Endothelial cell of umbilical vein (primary cell): ENCODE measurements around the gene IQSEC2. TPM values are rescaled to one million over a fixed set of nuclear protein-coding genes. Genes with fewer than 3 reads are reported as not detected.

Experiments used
- BruUV-seq: library from RNA; stranded (reverse); fragments of 400-500 nt; replicated peaks from 2 replicates; lab custom pipeline; 2021; lab: Mats Ljungman, UMichigan
- CTCF ChIA-PET: fragments of 300-600, 350-600 bp; sonication (Branson Sonifier 250); formaldehyde crosslinking; loops from one replicate; lab custom pipeline; 2021; ENCODE audit warnings: antibody characterized with exemption, inconsistent platforms; lab: Charles Lee
- POLR2A ChIA-PET: fragments of 300-600, 350-600 bp; sonication (Branson Sonifier 250); formaldehyde crosslinking; loops from one replicate; lab custom pipeline; 2021; ENCODE audit warnings: antibody characterized with exemption, inconsistent platforms; lab: Charles Lee
- DNase-seq: peaks from one replicate; pipeline ENCODE4 v3.0.0-alpha.2; 2011; ENCODE audit warnings: low read depth, low spot score
- FAIRE-seq: peaks from 2 replicates; lab custom pipeline; 2011; peaks lifted over from hg19 to GRCh38; lab: Jason Lieb, UNC
- H2AFZ ChIP-seq: 2 replicates; pipeline ENCODE4 v1.6.0; 2012; ENCODE audit warnings: low read depth, low read length, control low read depth, inconsistent platforms
- H3K27ac ChIP-seq: 2 replicates; pipeline ENCODE4 v1.5.1; 2011; ENCODE audit warnings: low read depth, mild to moderate bottlenecking, control low read depth, low read length, moderate library complexity; ENCODE audit not compliant: insufficient read depth
- H3K27me3 ChIP-seq, 2 experiments: 2 replicates each; pipeline versions ENCODE4 v1.6.0 to v1.6.1; 2011; ENCODE audit warnings: low read length in 2 of 2, mixed read lengths in 1 of 2; ENCODE audit not compliant: control insufficient read depth in 2 of 2, insufficient read depth in 2 of 2
- H3K36me3 ChIP-seq, 2 experiments: 2 replicates in 1 of 2; 3 replicates in 1 of 2; pipeline ENCODE4 v1.5.1; 2011; ENCODE audit warnings: low read length in 2 of 2, mild to moderate bottlenecking in 1 of 2, moderate library complexity in 1 of 2; ENCODE audit not compliant: control insufficient read depth in 2 of 2, insufficient read depth in 2 of 2; ENCODE audit errors: extremely low read depth in 1 of 2
- H3K4me1 ChIP-seq: 3 replicates; pipeline ENCODE4 v1.5.1; 2011; ENCODE audit warnings: mild to moderate bottlenecking, low read length; ENCODE audit not compliant: control insufficient read depth, insufficient read depth; ENCODE audit errors: extremely low read depth
- H3K4me2 ChIP-seq: 2 replicates; pipeline ENCODE4 v1.6.1; 2011; ENCODE audit warnings: low read length, control low read depth, mixed read lengths; ENCODE audit not compliant: insufficient read depth
- H3K4me3 ChIP-seq, 3 experiments: fragments of 200-600 bp in 1 of 3; sonication (generic), shearing (Covaris generic) in 1 of 3; replicated peaks in 1 of 3; 2 replicates each; pipeline ENCODE4 v1.5.1; 2011 to 2016; ENCODE audit warnings: control low read depth in 3 of 3, low read length in 3 of 3, mild to moderate bottlenecking in 2 of 3, inconsistent platforms in 1 of 3, low read depth in 1 of 3, moderate library complexity in 1 of 3; ENCODE audit not compliant: insufficient read depth in 1 of 3
- H3K79me2 ChIP-seq: 2 replicates; pipeline ENCODE4 v1.6.0; 2012; ENCODE audit warnings: low read length, inconsistent platforms; ENCODE audit not compliant: control insufficient read depth, insufficient read depth
- H3K9ac ChIP-seq: replicated peaks from 2 replicates; pipeline ENCODE3; 2011; ENCODE audit warnings: low read length, control low read depth; ENCODE audit not compliant: insufficient read depth; ENCODE audit errors: extremely low read depth
- H3K9me1 ChIP-seq: replicated peaks from 3 replicates; pipeline ENCODE4 v1.6.0; 2011; ENCODE audit warnings: mild to moderate bottlenecking, low read length; ENCODE audit not compliant: control insufficient read depth, insufficient read depth; ENCODE audit errors: extremely low read depth
- H3K9me3 ChIP-seq: replicated peaks from 2 replicates; pipeline ENCODE4 v1.5.1; 2012; ENCODE audit warnings: low read length, inconsistent platforms; ENCODE audit not compliant: control insufficient read depth, insufficient read depth
- H4K20me1 ChIP-seq: replicated peaks from 2 replicates; pipeline ENCODE3; 2011; ENCODE audit warnings: mild to moderate bottlenecking, low read length; ENCODE audit not compliant: control insufficient read depth, insufficient read depth; ENCODE audit errors: extremely low read depth
- CTCF ChIP-seq, 2 donors: IDR thresholded peaks; 1 replicate in 1 of 2; 2 replicates in 1 of 2; pipeline ENCODE4 v1.5.1; 2011; ENCODE audit warnings: low read length in 2 of 2, mild to moderate bottlenecking in 2 of 2, moderate library complexity in 2 of 2, control low read depth in 1 of 2, inconsistent platforms in 1 of 2, low read depth in 1 of 2; ENCODE audit not compliant: insufficient read depth in 1 of 2; ENCODE audit errors: extremely low read depth in 1 of 2
- EZH2 ChIP-seq: IDR thresholded peaks from 2 replicates; pipeline ENCODE4 v1.6.1; 2012; ENCODE audit warnings: borderline replicate concordance, low read depth, mild to moderate bottlenecking, moderate library complexity, low read length, inconsistent platforms; ENCODE audit not compliant: severe bottlenecking
- FOS ChIP-seq: IDR thresholded peaks from 2 replicates; pipeline ENCODE4 v1.6.1; 2011; ENCODE audit warnings: mild to moderate bottlenecking, low read length, moderate library complexity, borderline replicate concordance; ENCODE audit not compliant: insufficient read depth
- GATA2 ChIP-seq: IDR thresholded peaks from 2 replicates; pipeline ENCODE4 v1.7.0; 2011; ENCODE audit warnings: low read depth, mild to moderate bottlenecking, moderate library complexity, mixed read lengths, low read length; ENCODE audit not compliant: insufficient read length, insufficient read depth
- JUN ChIP-seq: IDR thresholded peaks from 2 replicates; pipeline ENCODE4 v1.6.1; 2011; ENCODE audit warnings: borderline replicate concordance, low read depth; ENCODE audit not compliant: insufficient read length, insufficient read depth
- MAX ChIP-seq: IDR thresholded peaks from 2 replicates; pipeline ENCODE4 v1.6.1; 2011; ENCODE audit not compliant: insufficient read depth, insufficient read length
- MYC ChIP-seq: IDR thresholded peaks from one replicate; pipeline ENCODE4 v1.6.1; 2011; ENCODE audit warnings: mild to moderate bottlenecking, low read depth, low read length
- POLR2A ChIP-seq: IDR thresholded peaks from 2 replicates; pipeline ENCODE4 v1.6.1; 2012; ENCODE audit warnings: low read depth, mild to moderate bottlenecking, control low read depth, low read length
- POLR2AphosphoS5 ChIP-seq: IDR thresholded peaks from 2 replicates; pipeline ENCODE4 v1.6.1; 2012; ENCODE audit warnings: low read depth, mild to moderate bottlenecking, control low read depth, low read length, moderate library complexity; ENCODE audit not compliant: insufficient read depth
- dilution Hi-C: fragments of 300-500 bp; cut with MboI; formaldehyde crosslinking; loops from one replicate; pipeline ENCODE4 v1.15.0; 2019; ENCODE audit warnings: low sequenced_read_pairs; ENCODE audit not compliant: extremely low pct_ligation_motif_present
- intact Hi-C: fragments of 100-400 bp; cut with micrococcal nuclease; formaldehyde crosslinking; loops from one replicate; pipeline ENCODE4 v1.10.0; 2022
- polyA plus RNA-seq, 4 experiments: library from polyadenylated mRNA; depleted of rRNA in 3 of 4; stranded (reverse) in 3 of 4; unstranded in 1 of 4; fragments of >200 nt; gene quantifications; 2 replicates each; pipeline versions ENCODE4 v1.2.1 to v1.2.3, GENCODE V29; 2011 to 2012; ENCODE audit warnings: missing spikeins in 1 of 4
- total RNA-seq: library from RNA; stranded (reverse); gene quantifications from 2 replicates; pipeline ENCODE4 v1.2.3, GENCODE V29; 2021

The IQSEC2 gene
- total and polyA plus RNA-seq, 2 donors (not counting 3 experiments of a cell fraction or from before 2014, with no cell fraction given): 5.4 to 9.9 TPM

- H4K20me1 ChIP-seq: no peaks in the 10 kb centered on the region
- no peaks in the 10 kb centered on the region for H3K9me1 ChIP-seq
- no peaks in the 10 kb centered on the region for H3K9me3 ChIP-seq
- no peak overlapping the region for H3K4me2 ChIP-seq
- no peaks in the 10 kb centered on the region for H3K27me3 ChIP-seq
- no peak overlapping the region for H2AFZ ChIP-seq
- no peak for TF ChIP-seq GATA2
- no peak for TF ChIP-seq POLR2A
- no peak for TF ChIP-seq CTCF (IDR thresholded peaks at IDR 0.05; ENCODE audit: extremely low read depth in 1 of 2, insufficient read depth in 1 of 2, low read depth in 1 of 2, low read length in 2 of 2)
- TF ChIP-seq POLR2AphosphoS5: no peak
- no peak for TF ChIP-seq MAX
- TF ChIP-seq EZH2: no peak
- TF ChIP-seq JUN: no peak
- TF ChIP-seq FOS: no peak
- TF ChIP-seq MYC: no peak
- H3K4me3 ChIP-seq: no peak overlapping the region
- no peaks in the 10 kb centered on the region for H3K36me3 ChIP-seq
- BruUV-seq: no TSS peak
- DNase-seq: no peak
- intact Hi-C loops: no loop called here
- peaks cover 13% of the 10 kb centered on the region for H3K4me1 ChIP-seq
- ChIA-PET POLR2A (no interaction called here), CTCF (interaction anchor here (1.2 to 2.0 kb wide), 2 partner anchors 22 to 32 kb away, joined by 4 read pairs; no protein-coding TSS in a partner anchor)
- FAIRE-seq: no peak
- no peak overlapping the region for H3K27ac ChIP-seq
- no peaks in the 10 kb centered on the region for H3K79me2 ChIP-seq
- dilution Hi-C loops: no loop called here
- no peak overlapping the region for H3K9ac ChIP-seq
Measured at GRCh38 chrX:53262189-53262917, 19.0 kb downstream of the IQSEC2 start.
